ENCODE measurements around the gene CACHD1. TPM values are rescaled to one million over a fixed set of nuclear protein-coding genes. Genes with fewer than 3 reads are reported as not detected.

The CACHD1 gene
- total RNA-seq, 2 experiments from 2014 or later = 2.6 to 2.9 TPM

DNA sequence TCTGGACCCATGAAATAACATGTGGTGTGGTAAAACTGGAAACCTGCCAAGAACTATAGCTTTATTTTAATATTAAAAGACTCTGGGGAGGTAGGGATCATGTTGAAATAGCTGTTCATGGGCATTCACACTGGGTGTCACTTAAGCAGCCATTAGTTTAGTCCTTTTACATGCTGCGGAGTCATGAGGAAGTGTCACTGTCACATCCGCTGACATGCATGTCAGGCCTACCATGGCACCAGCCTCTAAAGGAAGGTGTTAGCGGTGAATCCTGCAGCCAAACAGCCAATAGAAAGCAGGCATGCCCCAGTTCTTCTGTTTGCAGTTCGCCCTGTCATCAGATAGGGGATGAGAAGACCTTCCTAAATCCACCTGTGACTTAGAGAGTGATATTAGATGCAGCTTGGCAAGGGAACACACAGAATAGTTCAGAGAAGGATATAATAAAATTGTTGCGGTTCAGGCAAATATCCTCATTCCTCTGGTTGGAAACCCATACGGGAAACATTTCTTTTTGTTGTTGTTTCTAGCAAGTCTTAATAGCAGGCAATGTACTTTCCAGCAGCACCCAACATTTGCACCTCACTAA, 100.4 kb downstream of the CACHD1 start:
- no peaks in the 10 kb centered on the region for H3K36me3 Mint-ChIP-seq (ENCODE audit: low read depth)
- CTCF ChIA-PET = no interaction called here
- no peak overlapping the region for H3K27ac Mint-ChIP-seq
- H3K27me3 Mint-ChIP-seq (ENCODE audit: low read depth) = no peaks in the 10 kb centered on the region
- DNase-seq = no peak
- H3K4me3 Mint-ChIP-seq = no peak overlapping the region
- no peaks in the 10 kb centered on the region for H3K4me1 Mint-ChIP-seq (ENCODE audit: low read depth)
- H3K9me3 Mint-ChIP-seq = no peaks in the 10 kb centered on the region
- intact Hi-C loops (cut with micrococcal nuclease) = no loop called here

DNA sequence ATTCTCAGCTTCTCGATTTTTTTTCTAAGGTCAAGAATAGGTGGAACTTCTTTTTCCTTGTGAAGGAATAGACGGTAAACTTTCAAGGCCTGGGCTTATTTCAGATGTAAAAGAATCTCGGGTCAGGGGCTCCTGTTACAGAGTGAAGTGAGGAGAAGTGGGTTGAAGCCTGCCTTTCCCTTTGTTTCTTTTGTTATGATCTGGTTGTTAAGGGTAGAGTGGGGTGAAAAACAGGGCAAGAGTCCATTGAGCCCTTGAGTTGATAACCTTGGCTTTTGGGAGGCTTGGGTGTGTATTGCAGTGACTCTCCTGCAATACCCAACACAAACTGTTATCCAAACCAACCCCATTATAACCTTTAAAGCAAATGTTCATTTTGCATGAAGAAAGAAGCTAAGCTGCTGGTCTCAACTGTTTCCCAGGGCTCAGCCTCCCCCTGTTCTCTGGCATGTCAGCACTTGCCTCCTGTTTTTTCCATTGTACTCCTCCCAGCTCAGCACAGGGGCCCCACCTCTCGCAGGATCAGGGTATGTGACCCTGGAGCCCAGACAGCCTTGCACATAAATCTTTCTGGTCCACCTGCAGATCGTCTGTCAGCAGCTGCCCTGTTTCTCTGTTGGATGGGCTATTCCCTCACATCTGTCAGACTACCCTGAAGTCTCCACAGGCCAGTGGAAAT, 102.4 kb downstream of the CACHD1 start:
- Mint-ChIP-seq H3K27me3 (ENCODE audit: low read depth) (no peaks in the 10 kb centered on the region), H3K4me1 (ENCODE audit: low read depth) (no peaks in the 10 kb centered on the region), H3K36me3 (ENCODE audit: low read depth) (no peaks in the 10 kb centered on the region), H3K9me3 (no peaks in the 10 kb centered on the region), H3K4me3 (no peak overlapping the region), H3K27ac (no peak overlapping the region)
- CTCF ChIA-PET = no interaction called here
- no peak for DNase-seq
- intact Hi-C loops (cut with micrococcal nuclease) = no loop called here

DNA sequence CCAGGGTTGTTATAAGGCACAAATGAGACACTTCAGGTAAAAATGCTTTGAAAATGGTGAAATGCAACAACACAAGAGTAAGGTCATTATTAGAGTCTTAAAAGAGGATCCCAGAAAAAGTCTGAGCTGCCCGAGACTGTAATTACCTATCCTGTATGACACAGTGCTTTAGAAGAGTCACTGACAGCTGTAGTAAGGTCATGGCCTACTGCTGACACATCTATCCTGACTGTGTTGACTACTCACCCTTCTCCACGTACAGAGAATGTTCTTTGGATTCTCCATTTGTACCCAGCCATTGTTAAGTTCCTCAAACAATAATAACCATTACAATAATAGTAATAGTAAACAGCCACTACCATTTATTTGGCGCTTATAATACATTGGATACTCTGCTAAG, 104.4 kb downstream of the CACHD1 start:
- H3K9me3 Mint-ChIP-seq = no peaks in the 10 kb centered on the region

DNA sequence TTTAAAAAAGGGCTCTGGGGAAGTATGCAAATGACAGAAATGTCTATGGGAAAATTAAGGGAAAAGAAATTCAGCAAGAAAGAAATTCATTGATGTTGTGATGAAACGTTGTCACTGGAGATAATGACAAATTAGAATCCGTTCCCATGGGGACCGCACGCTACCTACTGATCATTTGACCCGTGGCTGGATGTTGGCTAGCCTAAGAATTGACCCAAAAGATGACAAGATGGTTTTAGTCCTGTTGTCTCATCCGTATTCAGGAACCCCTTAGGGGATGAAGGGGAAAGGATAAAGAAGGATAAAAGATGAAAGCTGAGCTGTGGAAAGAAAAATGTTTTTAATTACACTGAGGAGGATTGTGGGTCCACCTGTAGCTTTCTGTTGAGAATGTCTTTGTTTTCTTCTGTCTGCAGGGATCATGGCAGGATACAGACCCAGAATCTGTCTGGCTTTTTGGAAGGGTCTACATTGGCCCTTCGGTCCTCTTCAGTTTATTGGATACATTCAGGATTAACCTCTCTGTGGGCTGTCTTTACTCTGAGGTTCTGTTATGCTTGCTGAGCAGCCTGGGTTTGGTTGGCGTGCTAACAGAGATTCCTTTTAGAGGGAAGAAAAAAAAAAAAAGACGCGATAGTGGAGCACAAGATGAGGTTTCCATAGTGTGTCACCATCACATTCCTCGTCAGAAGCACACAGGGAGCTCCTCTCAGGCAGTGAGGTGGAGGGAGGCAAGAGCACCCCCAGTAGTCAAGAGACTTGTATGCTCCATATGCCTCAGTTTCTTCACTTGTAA, 106.2 kb downstream of the CACHD1 start:
- CTCF ChIA-PET = interaction anchor here (0.6 to 1.5 kb wide), 2 partner anchors 62 to 84 kb away, joined by 3 read pairs; no protein-coding TSS in a partner anchor
- Mint-ChIP-seq H3K4me1 (ENCODE audit: low read depth) (no peaks in the 10 kb centered on the region), H3K4me3 (no peak overlapping the region), H3K27ac (no peak overlapping the region), H3K27me3 (ENCODE audit: low read depth) (no peaks in the 10 kb centered on the region), H3K36me3 (ENCODE audit: low read depth) (no peaks in the 10 kb centered on the region), H3K9me3 (no peaks in the 10 kb centered on the region)
- no peak for DNase-seq
- intact Hi-C loops (cut with micrococcal nuclease) = no loop called here

More for the DNA sequence above, 104.4 kb downstream of the CACHD1 start:
- Mint-ChIP-seq H3K36me3 (ENCODE audit: low read depth) (no peaks in the 10 kb centered on the region), H3K27me3 (ENCODE audit: low read depth) (no peaks in the 10 kb centered on the region), H3K4me1 (ENCODE audit: low read depth) (no peaks in the 10 kb centered on the region), H3K4me3 (no peak overlapping the region), H3K27ac (no peak overlapping the region)
- intact Hi-C loops (cut with micrococcal nuclease) = no loop called here
- DNase-seq = no peak
- CTCF ChIA-PET = interaction anchor here (0.9 kb wide), 1 partner anchor 12 kb away, joined by 3 read pairs; no protein-coding TSS in a partner anchor

DNA sequence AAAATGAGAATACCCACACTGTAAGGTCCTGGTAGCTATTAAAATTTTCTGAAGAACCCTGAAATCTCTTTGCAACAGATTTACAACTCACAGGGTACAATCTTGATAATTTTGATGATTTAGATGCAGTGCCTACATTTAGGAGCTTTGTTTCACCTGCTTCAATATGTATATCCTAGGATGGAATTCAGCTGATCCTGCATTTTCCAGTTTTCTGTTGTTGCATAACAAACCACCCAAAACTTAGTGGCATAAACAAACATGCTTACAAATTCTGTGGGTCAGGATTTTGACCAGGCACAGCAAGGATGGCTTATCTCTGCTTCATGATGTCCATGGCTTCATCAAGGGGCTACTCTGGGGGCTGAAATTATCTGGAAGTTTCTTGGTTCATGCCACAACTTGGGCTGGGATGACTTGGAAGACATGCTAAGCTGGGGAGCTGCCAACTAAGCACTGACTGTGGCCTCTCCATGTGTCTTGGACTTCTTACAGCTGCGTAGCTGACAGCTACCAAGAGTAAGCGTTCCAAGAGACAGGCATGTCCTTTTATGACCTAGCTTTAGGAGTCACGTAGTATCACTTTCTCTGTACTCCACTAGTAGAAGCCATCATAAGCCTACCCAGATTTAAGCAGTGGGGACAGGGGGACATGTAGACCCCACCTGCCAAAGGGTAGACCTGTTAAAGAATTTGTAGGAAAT, 108.5 kb downstream of the CACHD1 start:
- no peaks in the 10 kb centered on the region for H3K9me3 Mint-ChIP-seq
- no peaks in the 10 kb centered on the region for H3K27me3 Mint-ChIP-seq (ENCODE audit: low read depth)
- H3K4me1 Mint-ChIP-seq (ENCODE audit: low read depth) = no peaks in the 10 kb centered on the region
- intact Hi-C loops (cut with micrococcal nuclease) = no loop called here
- H3K36me3 Mint-ChIP-seq (ENCODE audit: low read depth) = no peaks in the 10 kb centered on the region
- CTCF ChIA-PET = no interaction called here
- H3K4me3 Mint-ChIP-seq = no peak overlapping the region
- DNase-seq = no peak
- H3K27ac Mint-ChIP-seq = no peak overlapping the region

DNA sequence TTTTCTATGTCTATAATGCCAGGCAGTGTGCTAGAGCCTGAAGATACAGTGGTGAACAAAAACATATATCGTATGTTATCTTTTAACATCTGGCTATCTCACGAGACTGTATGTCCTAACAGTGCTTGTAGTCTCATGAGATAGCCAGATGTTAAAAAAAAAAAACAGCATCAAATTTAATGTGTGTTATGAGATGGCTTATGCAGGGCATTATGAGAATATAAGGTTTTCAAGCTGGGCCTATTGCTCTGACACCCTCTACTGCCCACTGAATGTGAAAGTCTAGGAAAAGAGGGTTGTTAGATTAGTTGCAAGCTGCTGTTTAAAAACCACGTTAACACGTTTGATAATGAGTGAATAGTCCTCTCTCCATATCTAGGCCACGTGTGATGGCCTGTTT, 109.8 kb downstream of the CACHD1 start:
- no peaks in the 10 kb centered on the region for H3K36me3 Mint-ChIP-seq (ENCODE audit: low read depth)
- no peaks in the 10 kb centered on the region for H3K9me3 Mint-ChIP-seq
- no peaks in the 10 kb centered on the region for H3K4me1 Mint-ChIP-seq (ENCODE audit: low read depth)
- H3K4me3 Mint-ChIP-seq = no peak overlapping the region
- intact Hi-C loops (cut with micrococcal nuclease) = no loop called here
- no peak for DNase-seq
- H3K27ac Mint-ChIP-seq = no peak overlapping the region
- no peaks in the 10 kb centered on the region for H3K27me3 Mint-ChIP-seq (ENCODE audit: low read depth)
- CTCF ChIA-PET = interaction anchor here (0.6 kb wide), 3 partner anchors 64 to 480 kb away, joined by 3 read pairs; no protein-coding TSS in a partner anchor

DNA sequence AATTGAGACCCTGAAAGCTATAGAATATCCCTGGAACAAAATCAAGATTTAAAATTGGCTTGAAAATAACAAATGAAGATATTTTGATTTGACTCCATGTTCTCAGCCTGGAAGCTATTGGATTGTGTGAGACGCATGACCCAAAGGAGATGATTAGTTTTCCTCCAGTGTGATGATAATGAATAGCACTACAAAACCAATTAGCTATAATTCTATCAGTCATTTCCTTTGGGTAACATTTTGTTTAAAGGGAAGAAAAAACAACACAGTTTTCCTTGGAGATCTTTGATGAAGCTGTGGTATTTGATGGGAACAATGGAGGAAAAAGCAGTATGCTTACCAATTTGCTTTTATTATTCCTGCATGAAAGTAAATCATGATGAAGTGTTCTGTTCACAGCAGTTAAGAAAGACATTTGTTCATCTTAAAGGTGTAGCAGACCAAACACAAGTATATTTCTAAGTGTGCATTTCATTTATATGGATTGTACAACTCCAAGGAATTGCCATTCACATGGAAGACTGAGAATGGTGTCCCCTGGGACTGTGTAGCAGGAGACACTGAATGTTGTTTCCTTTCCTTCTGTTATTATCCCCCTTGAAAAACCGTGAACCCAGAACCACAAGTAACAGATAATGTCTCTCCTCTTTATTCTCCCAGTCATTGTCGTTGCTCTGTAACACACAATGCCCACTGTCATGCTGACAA, 111.4 kb downstream of the CACHD1 start:
- intact Hi-C loops (cut with micrococcal nuclease) = no loop called here
- Mint-ChIP-seq H3K27me3 (ENCODE audit: low read depth) (no peaks in the 10 kb centered on the region), H3K4me3 (no peak overlapping the region), H3K9me3 (no peaks in the 10 kb centered on the region), H3K27ac (no peak overlapping the region), H3K4me1 (ENCODE audit: low read depth) (peaks cover 11% of the 10 kb centered on the region), H3K36me3 (ENCODE audit: low read depth) (no peaks in the 10 kb centered on the region)
- DNase-seq = no peak
- CTCF ChIA-PET = no interaction called here

DNA sequence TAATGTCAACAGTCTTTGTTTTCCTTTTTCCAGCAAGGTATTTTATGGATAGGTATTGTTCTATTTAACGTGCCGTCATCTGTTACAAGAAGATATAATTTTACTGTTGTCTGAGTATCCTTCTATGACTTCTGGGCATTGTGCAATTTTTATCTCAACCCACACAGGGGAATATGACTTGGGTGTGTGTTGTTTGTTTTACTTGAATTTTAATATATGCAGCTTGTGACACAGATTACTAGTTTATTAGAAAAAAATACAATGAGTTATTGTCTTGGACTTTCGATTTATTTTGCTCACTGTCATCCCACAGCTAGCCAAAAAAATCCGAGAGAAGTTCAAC, 111.9 kb downstream of the CACHD1 start:
- no peaks in the 10 kb centered on the region for H3K27me3 Mint-ChIP-seq (ENCODE audit: low read depth)
- no peaks in the 10 kb centered on the region for H3K9me3 Mint-ChIP-seq
- no peak overlapping the region for H3K4me3 Mint-ChIP-seq
- H3K36me3 Mint-ChIP-seq (ENCODE audit: low read depth) = no peaks in the 10 kb centered on the region
- intact Hi-C loops (cut with micrococcal nuclease) = no loop called here
- CTCF ChIA-PET = no interaction called here
- DNase-seq = no peak
- peaks cover 12% of the 10 kb centered on the region for H3K4me1 Mint-ChIP-seq (ENCODE audit: low read depth)
- no peak overlapping the region for H3K27ac Mint-ChIP-seq

DNA sequence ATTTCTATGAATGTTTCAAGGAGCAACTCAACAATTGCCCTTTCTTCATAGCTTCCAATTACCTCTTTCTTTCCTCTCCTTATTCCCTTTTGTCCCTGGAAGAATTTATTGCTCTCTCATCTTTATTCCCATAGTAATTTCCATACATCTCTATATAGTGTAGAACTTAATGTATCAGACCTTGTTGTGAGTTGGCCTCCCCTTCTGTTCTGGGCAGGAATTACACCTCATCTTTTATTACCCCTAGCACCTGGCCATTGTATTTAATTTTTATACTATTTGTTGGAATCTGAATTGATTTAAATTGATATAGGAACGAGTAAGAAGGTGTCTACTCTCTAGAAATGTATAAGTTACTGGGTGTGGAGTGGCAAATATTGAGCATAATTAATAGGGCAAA, 114.5 kb downstream of the CACHD1 start:
- no peak for DNase-seq
- no peak overlapping the region for H3K4me3 Mint-ChIP-seq
- H3K27ac Mint-ChIP-seq = no peak overlapping the region
- CTCF ChIA-PET = interaction anchor here (1.2 to 1.3 kb wide), 2 partner anchors 78 to 86 kb away, joined by 3 to 5 read pairs; no protein-coding TSS in a partner anchor
- H3K9me3 Mint-ChIP-seq = no peaks in the 10 kb centered on the region
- H3K36me3 Mint-ChIP-seq (ENCODE audit: low read depth) = no peaks in the 10 kb centered on the region
- H3K27me3 Mint-ChIP-seq (ENCODE audit: low read depth) = no peaks in the 10 kb centered on the region
- intact Hi-C loops (cut with micrococcal nuclease) = loop anchor here (1.0 kb wide), 3 partner anchors 94 to 315 kb away; partner anchors contain the start of gene CACHD1
- H3K4me1 Mint-ChIP-seq (ENCODE audit: low read depth) = peaks cover 12% of the 10 kb centered on the region

DNA sequence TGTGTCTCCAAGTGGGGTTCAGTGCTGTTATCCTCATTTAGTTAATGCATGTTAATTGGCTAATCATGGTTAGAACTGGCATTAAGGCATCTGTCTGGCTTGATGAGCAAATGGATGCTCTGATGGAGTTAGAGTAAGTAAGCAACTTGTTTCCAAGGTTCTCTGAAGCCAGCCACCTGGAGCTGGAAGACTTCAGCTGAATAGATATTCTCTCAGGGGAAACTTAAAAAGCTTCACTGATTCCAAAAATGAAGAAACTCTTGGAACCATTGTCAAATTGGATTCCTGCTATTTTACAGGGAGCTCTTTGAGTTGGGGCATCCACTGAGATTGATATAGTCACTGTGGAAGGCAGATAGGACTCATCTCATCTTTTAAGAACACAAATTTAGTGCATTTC, 118.9 kb downstream of the CACHD1 start:
- DNase-seq = no peak
- Mint-ChIP-seq H3K36me3 (ENCODE audit: low read depth) (no peaks in the 10 kb centered on the region), H3K4me3 (no peak overlapping the region), H3K4me1 (ENCODE audit: low read depth) (peaks cover 12% of the 10 kb centered on the region), H3K27me3 (ENCODE audit: low read depth) (no peaks in the 10 kb centered on the region), H3K27ac (no peak overlapping the region), H3K9me3 (no peaks in the 10 kb centered on the region)
- CTCF ChIA-PET = no interaction called here
- intact Hi-C loops (cut with micrococcal nuclease) = no loop called here

DNA sequence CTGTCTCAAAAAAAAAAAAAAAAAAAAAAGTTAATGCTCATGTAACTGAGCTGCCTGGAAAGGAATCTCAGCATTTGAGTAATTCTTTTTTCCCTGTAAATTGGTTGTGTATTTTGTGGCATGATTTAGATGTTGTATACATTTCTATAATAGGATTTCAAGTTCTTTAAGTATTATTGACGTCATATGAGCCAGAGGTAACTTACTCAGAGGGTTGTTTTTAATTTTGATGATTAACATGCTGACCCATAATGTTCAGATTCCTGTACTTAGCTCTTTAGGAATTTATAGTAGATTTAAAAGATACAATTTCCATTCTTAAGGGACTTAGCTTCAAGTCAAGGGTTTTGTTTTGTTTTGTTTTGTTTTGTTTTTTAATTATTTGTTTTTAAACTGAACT, 120.4 kb downstream of the CACHD1 start:
- intact Hi-C loops (cut with micrococcal nuclease) = no loop called here
- Mint-ChIP-seq H3K27me3 (ENCODE audit: low read depth) (no peaks in the 10 kb centered on the region), H3K9me3 (no peaks in the 10 kb centered on the region), H3K36me3 (ENCODE audit: low read depth) (no peaks in the 10 kb centered on the region), H3K27ac (no peak overlapping the region), H3K4me3 (no peak overlapping the region), H3K4me1 (ENCODE audit: low read depth) (peaks cover 11% of the 10 kb centered on the region)
- no peak for DNase-seq
- CTCF ChIA-PET = interaction anchor here (0.6 kb wide), 1 partner anchor 33 kb away, joined by 3 read pairs; no protein-coding TSS in a partner anchor

DNA sequence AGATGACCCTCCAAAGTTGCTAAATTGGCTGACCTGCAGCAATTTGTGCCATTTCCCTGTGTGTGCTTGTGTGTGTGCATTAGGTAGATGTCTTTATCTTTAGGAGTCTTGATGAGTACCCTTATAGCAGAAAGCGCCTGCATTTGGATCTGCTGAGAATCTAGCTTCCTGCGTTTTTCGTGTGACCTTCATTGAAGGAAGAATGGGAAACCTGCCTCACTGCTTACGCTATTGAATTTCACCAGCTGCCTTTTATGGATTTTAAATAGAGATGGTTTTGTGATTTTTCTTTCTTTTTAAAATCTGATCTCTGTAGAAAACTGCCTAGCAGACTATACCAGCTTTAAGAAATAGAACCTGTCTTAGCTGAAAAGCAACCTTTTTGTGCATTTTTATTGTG, 124.5 kb downstream of the CACHD1 start:
- H3K4me3 Mint-ChIP-seq = no peak overlapping the region
- H3K9me3 Mint-ChIP-seq = no peaks in the 10 kb centered on the region
- H3K36me3 Mint-ChIP-seq (ENCODE audit: low read depth) = no peaks in the 10 kb centered on the region
- CTCF ChIA-PET = no interaction called here
- intact Hi-C loops (cut with micrococcal nuclease) = no loop called here
- H3K4me1 Mint-ChIP-seq (ENCODE audit: low read depth) = no peaks in the 10 kb centered on the region
- H3K27ac Mint-ChIP-seq = no peak overlapping the region
- H3K27me3 Mint-ChIP-seq (ENCODE audit: low read depth) = no peaks in the 10 kb centered on the region
- no peak for DNase-seq
